Panc1 (cell line): ENCODE results near the gene POLE3. TPM values are rescaled to one million over a fixed set of nuclear protein-coding genes. Genes with fewer than 3 reads are reported as not detected.

Source experiments
- ATAC-seq: fragments of 200-7000 bp; cut with Tn5 transposase; 2 replicates; pipeline ENCODE4 v1.9.1; 2020; ENCODE audit warnings: mild to moderate bottlenecking, moderate library complexity
- BruUV-seq: library from RNA; stranded (reverse); fragments of 400-500 nt; replicated peaks from 2 replicates; lab custom pipeline; 2021; lab: Mats Ljungman, UMichigan
- CTCF ChIA-PET: fragments of 300-600 bp; sonication (Branson Sonifier 250); formaldehyde crosslinking; loops from one replicate; lab custom pipeline; 2022; ENCODE audit warnings: antibody characterized with exemption; lab: Charles Lee
- POLR2A ChIA-PET: fragments of 300-600 bp; sonication (Branson Sonifier 250); formaldehyde crosslinking; loops from one replicate; lab custom pipeline; 2022; ENCODE audit warnings: antibody characterized with exemption; lab: Charles Lee
- DNase-seq: peaks from one replicate; pipeline ENCODE4 v3.0.0-alpha.2; 2010; ENCODE audit warnings: low read depth, low spot score
- H3K27ac ChIP-seq: 2 replicates; pipeline ENCODE4 v1.5.1; 2011; ENCODE audit warnings: mild to moderate bottlenecking, low read length, inconsistent platforms
- H3K27me3 ChIP-seq: fragments of 200-500 bp; sonication (Bioruptor generic); 2 replicates; pipeline ENCODE4 v1.6.0; 2014; ENCODE audit warnings: low read length, inconsistent platforms; ENCODE audit not compliant: control insufficient read depth, insufficient read depth
- H3K36me3 ChIP-seq: fragments of 200-500 bp; sonication (Bioruptor generic); 2 replicates; pipeline ENCODE4 v1.5.1; 2014; ENCODE audit warnings: inconsistent platforms, mild to moderate bottlenecking, low read length, moderate library complexity; ENCODE audit not compliant: control insufficient read depth, insufficient read depth
- H3K4me1 ChIP-seq: 2 replicates; pipeline ENCODE4 v1.5.1; 2011; ENCODE audit warnings: inconsistent platforms, mild to moderate bottlenecking, low read length, moderate library complexity; ENCODE audit not compliant: control insufficient read depth, insufficient read depth
- H3K4me3 ChIP-seq, 2 experiments: 2 replicates each; pipeline ENCODE4 v1.5.1; 2011 to 2012; ENCODE audit warnings: low read depth in 2 of 2, low read length in 2 of 2, mild to moderate bottlenecking in 2 of 2, inconsistent platforms in 1 of 2, moderate library complexity in 1 of 2
- H3K9me3 ChIP-seq: fragments of 200-500 bp; sonication (Bioruptor generic); 2 replicates; pipeline ENCODE4 v1.5.1; 2014; ENCODE audit warnings: low read depth, mild to moderate bottlenecking, inconsistent platforms, low read length, moderate library complexity; ENCODE audit not compliant: control insufficient read depth, insufficient read depth
- POLR2AphosphoS5 ChIP-seq: IDR thresholded peaks from 2 replicates; pipeline ENCODE4 v1.6.1; 2012; ENCODE audit warnings: mild to moderate bottlenecking, low read depth, low read length, moderate library complexity
- REST ChIP-seq, 2 experiments: IDR thresholded peaks; 2 replicates each; pipeline ENCODE4 v1.6.1; 2011 to 2012; ENCODE audit warnings: low read depth in 2 of 2, control low read depth in 1 of 2, low read length in 1 of 2, mild to moderate bottlenecking in 1 of 2, moderate library complexity in 1 of 2; ENCODE audit not compliant: insufficient read depth in 1 of 2
- SIN3A ChIP-seq: IDR thresholded peaks from 2 replicates; pipeline ENCODE4 v1.6.1; 2012; ENCODE audit warnings: low read depth, mild to moderate bottlenecking, low read length, moderate library complexity, borderline replicate concordance; ENCODE audit not compliant: insufficient read depth
- TCF7L2 ChIP-seq: IDR thresholded peaks from 2 replicates; pipeline ENCODE4 v1.6.1; 2011; ENCODE audit warnings: mild to moderate bottlenecking, low read depth, low read length, inconsistent platforms
- in situ Hi-C: cut with HindIII; loops from 2 replicates; pipeline ENCODE4 v1.10.0; 2016; ENCODE audit warnings: low sequenced_read_pairs, low pct_unique_long_range_greater_than_20kb
- intact Hi-C: fragments of 100-400 bp; cut with micrococcal nuclease; formaldehyde crosslinking; loops from one replicate; pipeline ENCODE4 v1.10.0; 2022; ENCODE audit not compliant: unreplicated experiment
- total RNA-seq: library from RNA; stranded (reverse); gene quantifications from one replicate; pipeline ENCODE4 v1.2.1, GENCODE V29; 2021; ENCODE audit not compliant: unreplicated experiment
- TF ChIP-seq, protein P1 (sequence below): fragments of 450-650 bp; IDR thresholded peaks from 2 replicates; pipeline ENCODE4 v1.5.1; 2017; ENCODE audit warnings: mild to moderate bottlenecking

Gene POLE3
- total RNA-seq, 1 experiment from 2014 or later, result 48.5 TPM

DNA sequence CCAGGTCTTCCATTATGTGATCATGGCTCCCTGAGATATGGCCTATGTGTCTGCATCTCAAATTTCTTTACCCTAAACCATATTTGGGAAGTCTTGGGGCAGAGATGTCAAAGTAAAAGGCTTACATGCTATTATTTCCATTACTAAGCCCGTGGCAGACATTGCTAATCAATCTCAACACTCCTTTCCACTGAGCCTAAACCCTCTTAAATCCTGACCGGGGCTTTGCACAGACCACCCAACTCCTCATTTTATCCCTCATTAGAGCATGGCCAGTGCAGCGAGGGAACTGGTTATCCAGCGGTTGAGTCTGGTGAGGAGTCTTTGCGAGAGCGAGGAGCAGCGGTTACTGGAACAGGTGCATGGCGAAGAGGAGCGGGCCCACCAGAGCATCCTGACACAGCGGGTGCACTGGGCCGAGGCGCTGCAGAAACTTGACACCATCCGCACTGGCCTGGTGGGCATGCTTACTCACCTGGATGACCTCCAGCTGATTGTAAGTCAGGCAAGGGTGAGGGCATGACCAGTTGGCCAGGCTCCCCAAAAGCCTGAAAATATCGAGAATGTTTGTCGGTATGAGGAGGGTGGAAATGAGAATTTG lies 50.1 kb downstream of the POLE3 start:
- no TSS peak for BruUV-seq
- no peaks in the 10 kb centered on the region for H3K27me3 ChIP-seq
- H3K36me3 ChIP-seq, result no peaks in the 10 kb centered on the region
- peaks cover 5% of the 10 kb centered on the region; the same call in 1 of the 2 replicates for H3K4me1 ChIP-seq
- H3K27ac ChIP-seq, result no peak overlapping the region
- CTCF ChIA-PET, result no interaction called here
- in situ Hi-C loops, result no loop called here
- no peak overlapping the region for H3K4me3 ChIP-seq
- no peaks in the 10 kb centered on the region for H3K9me3 ChIP-seq
- no peak for ATAC-seq
- DNase-seq, result no peak
- no peak for TF ChIP-seq SIN3A
- no peak for TF ChIP-seq REST (IDR thresholded peaks at IDR 0.05; ENCODE audit: insufficient read depth in 1 of 2, low read depth in 2 of 2, low read length in 1 of 2)
- TF ChIP-seq, protein P1, sequence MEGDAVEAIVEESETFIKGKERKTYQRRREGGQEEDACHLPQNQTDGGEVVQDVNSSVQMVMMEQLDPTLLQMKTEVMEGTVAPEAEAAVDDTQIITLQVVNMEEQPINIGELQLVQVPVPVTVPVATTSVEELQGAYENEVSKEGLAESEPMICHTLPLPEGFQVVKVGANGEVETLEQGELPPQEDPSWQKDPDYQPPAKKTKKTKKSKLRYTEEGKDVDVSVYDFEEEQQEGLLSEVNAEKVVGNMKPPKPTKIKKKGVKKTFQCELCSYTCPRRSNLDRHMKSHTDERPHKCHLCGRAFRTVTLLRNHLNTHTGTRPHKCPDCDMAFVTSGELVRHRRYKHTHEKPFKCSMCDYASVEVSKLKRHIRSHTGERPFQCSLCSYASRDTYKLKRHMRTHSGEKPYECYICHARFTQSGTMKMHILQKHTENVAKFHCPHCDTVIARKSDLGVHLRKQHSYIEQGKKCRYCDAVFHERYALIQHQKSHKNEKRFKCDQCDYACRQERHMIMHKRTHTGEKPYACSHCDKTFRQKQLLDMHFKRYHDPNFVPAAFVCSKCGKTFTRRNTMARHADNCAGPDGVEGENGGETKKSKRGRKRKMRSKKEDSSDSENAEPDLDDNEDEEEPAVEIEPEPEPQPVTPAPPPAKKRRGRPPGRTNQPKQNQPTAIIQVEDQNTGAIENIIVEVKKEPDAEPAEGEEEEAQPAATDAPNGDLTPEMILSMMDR, result no peak
- TF ChIP-seq POLR2AphosphoS5, result no peak
- TF ChIP-seq TCF7L2, result no peak
- intact Hi-C loops, result no loop called here
- POLR2A ChIA-PET, result no interaction called here

- ChIA-PET POLR2A (no interaction called here), CTCF (interaction anchor here (0.7 kb wide), 1 partner anchor 181 kb away, joined by 4 read pairs; no protein-coding TSS in a partner anchor)
- no peaks in the 10 kb centered on the region for H3K9me3 ChIP-seq
- intact Hi-C loops (no loop called here), in situ Hi-C loops (no loop called here)
- no peaks in the 10 kb centered on the region for H3K27me3 ChIP-seq
- DNase-seq, result no peak
- BruUV-seq, result no TSS peak
- no peak overlapping the region for H3K4me3 ChIP-seq
- peaks cover 5% of the 10 kb centered on the region; the same call in 1 of the 2 replicates for H3K4me1 ChIP-seq
- no peaks in the 10 kb centered on the region for H3K36me3 ChIP-seq
- TF ChIP-seq, protein P1, result no peak
- TF ChIP-seq POLR2AphosphoS5, result no peak
- no peak overlapping the region for H3K27ac ChIP-seq
- ATAC-seq, result no peak
Observed at GRCh38 chr9:113359385-113359784, 51.1 kb downstream of the POLE3 start.

Other genes starting within 250 kb of the POLE3 start
- 17.6 TPM for gene FKBP15, start 189.4 kb downstream of the POLE3 start, total RNA-seq
- gene SLC31A1, start 189.1 kb downstream of the POLE3 start, total RNA-seq, result 17.6 TPM
- gene CDC26, start 135.1 kb downstream of the POLE3 start, total RNA-seq, result 19.4 TPM
- 28.9 TPM for gene PRPF4, start 135.0 kb downstream of the POLE3 start, total RNA-seq
- not detected for gene RNF183, start 107.3 kb downstream of the POLE3 start, total RNA-seq
- 0.80 TPM for gene WDR31, start 70.4 kb downstream of the POLE3 start, total RNA-seq
- 0.13 TPM for gene BSPRY, start 61.1 kb downstream of the POLE3 start, total RNA-seq
- 14.5 TPM for gene HDHD3, start 33.7 kb downstream of the POLE3 start, total RNA-seq
- gene ALAD, start 9.4 kb downstream of the POLE3 start, total RNA-seq, result 8.9 TPM
- gene C9orf43, start 72 bp upstream of the POLE3 start, total RNA-seq, result 1.2 TPM
- gene RGS3, start 53.1 kb upstream of the POLE3 start, total RNA-seq, result 15.1 TPM